Coronary artery (tissue), 2 donors: ENCODE measurements around the gene NTN3.

Source experiments
- DNase-seq: peaks from one replicate; pipeline ENCODE4 v3.0.0-alpha.2; 2017; ENCODE audit warnings: low spot score
- H3K27ac ChIP-seq, 2 donors: fragments of 200-600 bp; sonication (generic); one replicate each; pipeline ENCODE4 v1.5.1; 2016 to 2019
- H3K4me3 ChIP-seq: fragments of 200-600 bp; sonication (generic); 2 replicates; pipeline ENCODE4 v1.5.1; 2016; ENCODE audit warnings: mild to moderate bottlenecking, moderate library complexity
- CTCF ChIP-seq: fragments of 200-600 bp; sonication (generic); IDR thresholded peaks from one replicate; pipeline ENCODE4 v1.5.1; 2019; ENCODE audit warnings: antibody characterized with exemption

The NTN3 gene

GRCh38 chr16:2471016-2471652 is at the start of gene NTN3:
Gene NTN3 (plus strand): TSS chr16:2471297. CDS start chr16:2471702, 405 bp downstream.
- DNase-seq: no peak
- H3K27ac ChIP-seq: no peak within 1 kb of the TSS
- no peak for TF ChIP-seq CTCF
- peak within 1 kb of the TSS; percentile 64 for H3K4me3 ChIP-seq

- no peak overlapping the region for H3K4me3 ChIP-seq
- DNase-seq: no peak
- no peak overlapping the region for H3K27ac ChIP-seq
- no peak for TF ChIP-seq CTCF
Observed at GRCh38 chr16:2422123-2422867, 48.8 kb upstream of the NTN3 start.

- DNase-seq: no peak
- Histone ChIP-seq H3K4me3 (no peak overlapping the region), H3K27ac (no peak overlapping the region)
- no peak for TF ChIP-seq CTCF
Observed at GRCh38 chr16:2424061-2425007, 46.8 kb upstream of the NTN3 start.

GRCh38 chr16:2425008-2425518 is 46.0 kb upstream of the NTN3 start:
- Histone ChIP-seq H3K27ac (no peak overlapping the region), H3K4me3 (no peak overlapping the region)
- TF ChIP-seq CTCF: no peak
- DNase-seq: no peak

GRCh38 chr16:2425825-2426430 is 45.2 kb upstream of the NTN3 start:
- no peak overlapping the region for H3K27ac ChIP-seq
- no peak for DNase-seq

More at GRCh38 chr16:2425825-2426430, 45.2 kb upstream of the NTN3 start:
- H3K4me3 ChIP-seq: no peak overlapping the region
- no peak for TF ChIP-seq CTCF
